H9 (cell line): Measurements from ENCODE around the gene TMEM131. TPM values are rescaled to one million over a fixed set of nuclear protein-coding genes. Genes with fewer than 3 reads are reported as not detected.

Experiments used
- DNase-seq: peaks from one replicate; pipeline ENCODE4 v3.0.0-alpha.2; 2017
- H2AFZ ChIP-seq: one replicate; pipeline ENCODE4 v1.6.1; 2013; ENCODE audit warnings: mild to moderate bottlenecking, low read length, control low read depth, moderate library complexity
- H2AK5ac ChIP-seq: 2 replicates; pipeline ENCODE4 v1.6.1; 2013; ENCODE audit warnings: low read length, control low read depth, mixed read lengths; ENCODE audit not compliant: insufficient read length
- H2BK120ac ChIP-seq: one replicate; pipeline ENCODE4 v1.6.1; 2013; ENCODE audit warnings: low read depth, mild to moderate bottlenecking, low read length, control low read depth, inconsistent platforms; ENCODE audit not compliant: poor library complexity, severe bottlenecking
- H2BK12ac ChIP-seq: 2 replicates; pipeline ENCODE4 v1.6.1; 2013; ENCODE audit warnings: low read length, control low read depth, mixed read lengths, low read depth; ENCODE audit not compliant: insufficient read length
- H2BK15ac ChIP-seq: 2 replicates; pipeline ENCODE4 v1.6.1; 2013; ENCODE audit warnings: low read depth, low read length, control low read depth
- H2BK20ac ChIP-seq: one replicate; pipeline ENCODE4 v1.6.1; 2013; ENCODE audit warnings: low read depth, mild to moderate bottlenecking, low read length, control low read depth, inconsistent platforms; ENCODE audit not compliant: poor library complexity, severe bottlenecking
- H2BK5ac ChIP-seq: 2 replicates; pipeline ENCODE4 v1.6.1; 2013; ENCODE audit warnings: low read length, control low read depth, mixed read lengths; ENCODE audit not compliant: insufficient read length
- H3K14ac ChIP-seq: 2 replicates; pipeline ENCODE4 v1.6.1; 2013; ENCODE audit warnings: low read length, control low read depth; ENCODE audit not compliant: insufficient read depth
- H3K18ac ChIP-seq: 2 replicates; pipeline ENCODE4 v1.6.1; 2013; ENCODE audit warnings: low read depth, mild to moderate bottlenecking, mixed read lengths, low read length, control low read depth; ENCODE audit not compliant: insufficient read length
- H3K23ac ChIP-seq: 2 replicates; pipeline ENCODE4 v1.6.1; 2013; ENCODE audit warnings: low read length, control low read depth, mixed read lengths, low read depth; ENCODE audit not compliant: insufficient read length
- H3K23me2 ChIP-seq: 2 replicates; pipeline ENCODE4 v1.6.1; 2013; ENCODE audit warnings: low read depth, mild to moderate bottlenecking, mixed read lengths, low read length, control low read depth; ENCODE audit not compliant: insufficient read length, poor library complexity, severe bottlenecking
- H3K27ac ChIP-seq: 2 replicates; pipeline ENCODE4 v1.5.1; 2013; ENCODE audit warnings: low read length, control low read depth, mixed read lengths, low read depth; ENCODE audit not compliant: insufficient read length
- H3K27me3 ChIP-seq: 2 replicates; pipeline ENCODE4 v1.6.1; 2013; ENCODE audit warnings: low read length, control low read depth, inconsistent platforms; ENCODE audit not compliant: insufficient read depth
- H3K4ac ChIP-seq: 2 replicates; pipeline ENCODE4 v1.6.1; 2013; ENCODE audit warnings: low read depth, mild to moderate bottlenecking, control low read depth, inconsistent platforms, low read length, moderate library complexity
- H3K4me1 ChIP-seq: 2 replicates; pipeline ENCODE4 v1.6.1; 2013; ENCODE audit warnings: low read length, control low read depth, inconsistent platforms; ENCODE audit not compliant: insufficient read depth
- H3K4me2 ChIP-seq: 2 replicates; pipeline ENCODE4 v1.6.1; 2013; ENCODE audit warnings: low read length, control low read depth, mixed read lengths; ENCODE audit not compliant: insufficient read length, insufficient read depth
- H3K56ac ChIP-seq: 2 replicates; pipeline ENCODE4 v1.6.1; 2013; ENCODE audit warnings: low read depth, mild to moderate bottlenecking, mixed read lengths, low read length, control low read depth; ENCODE audit not compliant: insufficient read length
- H3K79me1 ChIP-seq: 2 replicates; pipeline ENCODE4 v1.6.1; 2013; ENCODE audit warnings: low read depth, mild to moderate bottlenecking, moderate library complexity, low read length, control low read depth, inconsistent platforms; ENCODE audit not compliant: insufficient read depth, poor library complexity, severe bottlenecking
- H3K79me2 ChIP-seq: 2 replicates; pipeline ENCODE4 v1.6.1; 2013; ENCODE audit warnings: low read length, control low read depth, inconsistent platforms; ENCODE audit not compliant: insufficient read depth
- H3K9ac ChIP-seq: 2 replicates; pipeline ENCODE4 v1.6.1; 2013; ENCODE audit warnings: low read length, control low read depth, mixed read lengths; ENCODE audit not compliant: insufficient read length; ENCODE audit errors: extremely low read depth
- H3K9me3 ChIP-seq: one replicate; pipeline ENCODE4 v1.6.1; 2013; ENCODE audit warnings: low read depth, low read length, inconsistent platforms; ENCODE audit not compliant: control insufficient read depth
- H3T11ph ChIP-seq: one replicate; pipeline ENCODE4 v1.6.1; 2013; ENCODE audit warnings: mild to moderate bottlenecking, low read length, control low read depth, inconsistent platforms
- H4K20me1 ChIP-seq: one replicate; pipeline ENCODE4 v1.6.1; 2013; ENCODE audit not compliant: control insufficient read depth, insufficient read length, insufficient read depth
- H4K5ac ChIP-seq: 2 replicates; pipeline ENCODE4 v1.6.1; 2013; ENCODE audit warnings: low read depth, mild to moderate bottlenecking, mixed read lengths, low read length, control low read depth; ENCODE audit not compliant: insufficient read length
- H4K8ac ChIP-seq: replicated peaks from 2 replicates; pipeline ENCODE4 v1.6.1; 2013; ENCODE audit warnings: low read length, control low read depth, mixed read lengths, low read depth; ENCODE audit not compliant: insufficient read length
- H4K91ac ChIP-seq: 2 replicates; pipeline ENCODE4 v1.6.1; 2013; ENCODE audit warnings: low read depth, mild to moderate bottlenecking, moderate library complexity, mixed read lengths, low read length, control low read depth; ENCODE audit not compliant: insufficient read length
- H3K27ac Mint-ChIP-seq, 3 experiments: 2 replicates in 2 of 3; 3 replicates in 1 of 3; pipeline ENCODE4 v1.8.0; 2020 to 2021; ENCODE audit warnings: mixed read lengths in 3 of 3, mild to moderate bottlenecking in 1 of 3, moderate library complexity in 1 of 3
- H3K27me3 Mint-ChIP-seq: 2 replicates; pipeline ENCODE4 v1.8.0; 2021; ENCODE audit warnings: low read depth, mild to moderate bottlenecking, moderate library complexity, mixed read lengths
- H3K36me3 Mint-ChIP-seq, 3 experiments: 2 replicates in 2 of 3; 3 replicates in 1 of 3; pipeline ENCODE4 v1.8.0; 2020 to 2021; ENCODE audit warnings: low read depth in 3 of 3, mixed read lengths in 3 of 3; ENCODE audit not compliant: insufficient read depth in 1 of 3
- H3K4me1 Mint-ChIP-seq, 2 experiments: 2 replicates each; pipeline ENCODE4 v1.8.0; 2020; ENCODE audit warnings: mixed read lengths in 2 of 2
- H3K4me3 Mint-ChIP-seq, 2 experiments: 2 replicates in 1 of 2; 3 replicates in 1 of 2; pipeline ENCODE4 v1.8.0; 2020 to 2021; ENCODE audit warnings: mild to moderate bottlenecking in 2 of 2, mixed read lengths in 2 of 2, moderate library complexity in 1 of 2
- H3K9me3 Mint-ChIP-seq, 2 experiments: 2 replicates in 1 of 2; 3 replicates in 1 of 2; pipeline ENCODE4 v1.8.0; 2020; ENCODE audit warnings: mild to moderate bottlenecking in 2 of 2, mixed read lengths in 2 of 2, moderate library complexity in 1 of 2
- WGBS: extraction: QIAGEN DNeasy Blood & Tissue Kit; methylation state at CpG from one replicate; pipeline ENCODE4 v1.1.7; 2013; ENCODE audit warnings: missing lambda C conversion rate, low lambda C conversion rate, mixed read lengths; ENCODE audit not compliant: insufficient read length; ENCODE audit errors: extremely low coverage; 5-methylcytosine and 5-hydroxymethylcytosine counted together
- total RNA-seq: library from RNA; stranded (reverse); gene quantifications from 2 replicates; pipeline ENCODE4 v1.2.1, GENCODE V29; 2021
- TF ChIP-seq, protein P1 (sequence below): fragments of 200-600 bp; sonication (generic); conservative IDR thresholded peaks from 3 replicates; pipeline ENCODE4 v1.8.0; 2021; ENCODE audit warnings: antibody characterized with exemption, mild to moderate bottlenecking

The TMEM131 gene
- total RNA-seq, 1 experiment from 2014 or later = 20.9 TPM

DNA sequence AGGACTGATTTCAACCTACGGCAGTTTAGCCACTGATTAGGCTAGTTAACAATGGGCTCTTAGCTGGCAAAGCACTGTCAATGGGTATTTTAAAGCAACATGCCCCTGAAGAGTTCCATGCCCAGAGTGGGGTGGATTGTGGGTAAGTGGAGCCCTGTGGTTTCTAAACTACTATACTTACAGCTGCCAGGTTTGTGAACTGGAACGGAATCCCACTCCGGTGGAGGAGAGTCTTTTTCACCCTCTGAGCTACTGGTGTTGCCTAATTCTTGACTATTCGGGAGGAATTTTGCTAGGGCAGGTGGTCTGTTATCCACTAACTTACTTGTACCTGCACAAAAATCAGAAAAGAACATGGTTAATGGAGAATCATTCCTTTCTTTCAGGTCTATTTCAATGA is 229.8 kb downstream of the TMEM131 start:
- no peak for DNase-seq
- peaks cover 11 to 25% (median 19%) of the 10 kb centered on the region in 3 experiments for H3K36me3 Mint-ChIP-seq
- H2BK5ac ChIP-seq = no peak overlapping the region
- no peaks in the 10 kb centered on the region for H3K79me2 ChIP-seq
- H3K4ac ChIP-seq = no peak overlapping the region
- no peak overlapping the region for H2AK5ac ChIP-seq
- H2BK20ac ChIP-seq = no peak overlapping the region
- no peak overlapping the region for H2BK120ac ChIP-seq
- no peaks in the 10 kb centered on the region for H4K20me1 ChIP-seq
- H3K18ac ChIP-seq = no peak overlapping the region
- H3K14ac ChIP-seq = no peak overlapping the region
- no peak overlapping the region for H3K9ac ChIP-seq
- no peak overlapping the region for H3K23ac ChIP-seq
- H3K56ac ChIP-seq = no peak overlapping the region
- H3T11ph ChIP-seq = no peak overlapping the region
- H4K5ac ChIP-seq = no peak overlapping the region
- no peaks in the 10 kb centered on the region for H3K9me3 ChIP-seq
- peaks cover 5% of the 10 kb centered on the region; the same call in 1 of the 2 replicates for H3K4me1 ChIP-seq
- H4K8ac ChIP-seq = no peak overlapping the region
- TF ChIP-seq, protein P1, sequence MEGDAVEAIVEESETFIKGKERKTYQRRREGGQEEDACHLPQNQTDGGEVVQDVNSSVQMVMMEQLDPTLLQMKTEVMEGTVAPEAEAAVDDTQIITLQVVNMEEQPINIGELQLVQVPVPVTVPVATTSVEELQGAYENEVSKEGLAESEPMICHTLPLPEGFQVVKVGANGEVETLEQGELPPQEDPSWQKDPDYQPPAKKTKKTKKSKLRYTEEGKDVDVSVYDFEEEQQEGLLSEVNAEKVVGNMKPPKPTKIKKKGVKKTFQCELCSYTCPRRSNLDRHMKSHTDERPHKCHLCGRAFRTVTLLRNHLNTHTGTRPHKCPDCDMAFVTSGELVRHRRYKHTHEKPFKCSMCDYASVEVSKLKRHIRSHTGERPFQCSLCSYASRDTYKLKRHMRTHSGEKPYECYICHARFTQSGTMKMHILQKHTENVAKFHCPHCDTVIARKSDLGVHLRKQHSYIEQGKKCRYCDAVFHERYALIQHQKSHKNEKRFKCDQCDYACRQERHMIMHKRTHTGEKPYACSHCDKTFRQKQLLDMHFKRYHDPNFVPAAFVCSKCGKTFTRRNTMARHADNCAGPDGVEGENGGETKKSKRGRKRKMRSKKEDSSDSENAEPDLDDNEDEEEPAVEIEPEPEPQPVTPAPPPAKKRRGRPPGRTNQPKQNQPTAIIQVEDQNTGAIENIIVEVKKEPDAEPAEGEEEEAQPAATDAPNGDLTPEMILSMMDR = no peak
- H3K4me2 ChIP-seq = no peak overlapping the region
- H3K27me3 Mint-ChIP-seq = peaks cover 11% of the 10 kb centered on the region
- no CpG with 5 or more reads among the region's 4 CpGs for WGBS
- H3K27me3 ChIP-seq = no peaks in the 10 kb centered on the region
- H3K9me3 Mint-ChIP-seq = no peaks in the 10 kb centered on the region; a peak in 1 of 5 replicates
- H2AFZ ChIP-seq = no peak overlapping the region
- no peak overlapping the region for H3K27ac Mint-ChIP-seq
- H3K23me2 ChIP-seq = no peaks in the 10 kb centered on the region
- H3K4me1 Mint-ChIP-seq = peaks cover 20 to 24% of the 10 kb centered on the region in 2 experiments
- no peak overlapping the region for H2BK15ac ChIP-seq
- no peaks in the 10 kb centered on the region for H3K79me1 ChIP-seq
- H4K91ac ChIP-seq = no peak overlapping the region
- no peak overlapping the region for H3K4me3 Mint-ChIP-seq
- no peak overlapping the region for H2BK12ac ChIP-seq
- H3K27ac ChIP-seq = no peak overlapping the region
